ENCODE results near the gene KDM7A.
"Not testable (repeated sequence)": the region's sequence is repeated elsewhere in the genome, so short reads cannot be mapped to it uniquely, and the experiment has no call there.

The KDM7A gene

GRCh38 chr7:140211698-140212097 is 34.9 kb upstream of the KDM7A start:
- Histone ChIP-seq H3K27me3 (ENCODE audit: insufficient read depth, low read length) (peaks cover 37% of the 10 kb centered on the region), H3K4me3 (ENCODE audit: low read length) (no peak overlapping the region), H3K36me3 (ENCODE audit: insufficient read depth, low read length) (no peaks in the 10 kb centered on the region), H2AFZ (ENCODE audit: low read depth, low read length) (no peak overlapping the region), H3K9me3 (ENCODE audit: low read length) (no peaks in the 10 kb centered on the region), H3K4me1 (ENCODE audit: insufficient read depth, low read length) (no peaks in the 10 kb centered on the region)

GRCh38 chr7:140209866-140210609 is 33.3 kb upstream of the KDM7A start:
- no peak overlapping the region for H3K4me3 ChIP-seq (ENCODE audit: low read length)
- H2AFZ ChIP-seq (ENCODE audit: low read depth, low read length): no peak overlapping the region
- peaks cover 11% of the 10 kb centered on the region for H3K4me1 ChIP-seq (ENCODE audit: insufficient read depth, low read length)
- no peaks in the 10 kb centered on the region for H3K9me3 ChIP-seq (ENCODE audit: low read length)
- no peaks in the 10 kb centered on the region for H3K36me3 ChIP-seq (ENCODE audit: insufficient read depth, low read length)
- H3K27me3 ChIP-seq (ENCODE audit: insufficient read depth, low read length): peaks cover 33% of the 10 kb centered on the region

GRCh38 chr7:140206616-140207389 is 30.0 kb upstream of the KDM7A start:
- Histone ChIP-seq H3K27me3 (ENCODE audit: insufficient read depth, low read length) (peaks cover 36% of the 10 kb centered on the region), H3K36me3 (ENCODE audit: insufficient read depth, low read length) (no peaks in the 10 kb centered on the region), H3K4me1 (ENCODE audit: insufficient read depth, low read length) (peaks cover 12% of the 10 kb centered on the region), H2AFZ (ENCODE audit: low read depth, low read length) (no peak overlapping the region), H3K9me3 (ENCODE audit: low read length) (peaks cover 1% of the 10 kb centered on the region), H3K4me3 (ENCODE audit: low read length) (no peak overlapping the region)

- H3K27me3 ChIP-seq (ENCODE audit: insufficient read depth, low read length): peaks cover 40% of the 10 kb centered on the region
- H3K36me3 ChIP-seq (ENCODE audit: insufficient read depth, low read length): no peaks in the 10 kb centered on the region
- H3K4me1 ChIP-seq (ENCODE audit: insufficient read depth, low read length): peaks cover 12% of the 10 kb centered on the region
- no peak overlapping the region for H3K4me3 ChIP-seq (ENCODE audit: low read length)
- no peak overlapping the region for H2AFZ ChIP-seq (ENCODE audit: low read depth, low read length)
- H3K9me3 ChIP-seq (ENCODE audit: low read length): peaks cover 4% of the 10 kb centered on the region
These were observed 28.8 kb upstream of the KDM7A start for GRCh38 chr7:140205600-140205999.

GRCh38 chr7:140203556-140203955 is 26.8 kb upstream of the KDM7A start:
- Histone ChIP-seq H3K36me3 (ENCODE audit: insufficient read depth, low read length) (no peaks in the 10 kb centered on the region), H2AFZ (ENCODE audit: low read depth, low read length) (no peak overlapping the region), H3K4me1 (ENCODE audit: insufficient read depth, low read length) (peaks cover 12% of the 10 kb centered on the region), H3K9me3 (ENCODE audit: low read length) (peaks cover 4% of the 10 kb centered on the region), H3K4me3 (ENCODE audit: low read length) (no peak overlapping the region), H3K27me3 (ENCODE audit: insufficient read depth, low read length) (peaks cover 29% of the 10 kb centered on the region)

DNA sequence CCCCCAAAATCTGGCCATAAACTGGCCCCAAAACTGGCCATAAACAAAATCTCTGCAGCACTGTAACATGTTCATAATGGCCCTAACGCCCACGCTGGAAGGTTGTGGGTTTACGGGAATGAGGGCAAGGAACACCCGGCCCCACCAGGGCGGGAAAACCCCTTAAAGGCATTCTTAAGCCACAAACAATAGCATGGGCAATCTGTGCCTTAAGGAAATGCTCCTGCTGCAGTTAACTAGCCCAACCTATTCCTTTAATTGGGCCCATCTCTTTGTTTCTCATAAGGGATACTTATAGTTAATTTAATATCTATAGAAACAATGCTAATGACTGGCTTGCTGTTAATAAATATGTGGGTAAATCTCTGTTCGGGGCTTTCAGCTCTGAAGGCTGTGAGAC is 26.2 kb upstream of the KDM7A start:
- H3K36me3 ChIP-seq (ENCODE audit: insufficient read depth, low read length); H3K9me3 ChIP-seq (ENCODE audit: low read length); H3K4me3 ChIP-seq (ENCODE audit: low read length); H2AFZ ChIP-seq (ENCODE audit: low read depth, low read length): not testable (repeated sequence)
- Histone ChIP-seq H3K4me1 (ENCODE audit: insufficient read depth, low read length) (peaks cover 12% of the 10 kb centered on the region), H3K27me3 (ENCODE audit: insufficient read depth, low read length) (peaks cover 30% of the 10 kb centered on the region)

GRCh38 chr7:140201393-140201792 is 24.6 kb upstream of the KDM7A start:
- Histone ChIP-seq H2AFZ (ENCODE audit: low read depth, low read length) (no peak overlapping the region), H3K9me3 (ENCODE audit: low read length) (peaks cover 6% of the 10 kb centered on the region), H3K36me3 (ENCODE audit: insufficient read depth, low read length) (no peaks in the 10 kb centered on the region), H3K4me3 (ENCODE audit: low read length) (no peak overlapping the region), H3K27me3 (ENCODE audit: insufficient read depth, low read length) (peaks cover 23% of the 10 kb centered on the region), H3K4me1 (ENCODE audit: insufficient read depth, low read length) (peaks cover 12% of the 10 kb centered on the region)

GRCh38 chr7:140200061-140200989 is 23.5 kb upstream of the KDM7A start:
- Histone ChIP-seq H3K27me3 (ENCODE audit: insufficient read depth, low read length) (peaks cover 23% of the 10 kb centered on the region), H3K9me3 (ENCODE audit: low read length) (peaks cover 6% of the 10 kb centered on the region), H3K4me1 (ENCODE audit: insufficient read depth, low read length) (peaks cover 4% of the 10 kb centered on the region), H2AFZ (ENCODE audit: low read depth, low read length) (no peak overlapping the region), H3K4me3 (ENCODE audit: low read length) (no peak overlapping the region), H3K36me3 (ENCODE audit: insufficient read depth, low read length) (no peaks in the 10 kb centered on the region)

DNA sequence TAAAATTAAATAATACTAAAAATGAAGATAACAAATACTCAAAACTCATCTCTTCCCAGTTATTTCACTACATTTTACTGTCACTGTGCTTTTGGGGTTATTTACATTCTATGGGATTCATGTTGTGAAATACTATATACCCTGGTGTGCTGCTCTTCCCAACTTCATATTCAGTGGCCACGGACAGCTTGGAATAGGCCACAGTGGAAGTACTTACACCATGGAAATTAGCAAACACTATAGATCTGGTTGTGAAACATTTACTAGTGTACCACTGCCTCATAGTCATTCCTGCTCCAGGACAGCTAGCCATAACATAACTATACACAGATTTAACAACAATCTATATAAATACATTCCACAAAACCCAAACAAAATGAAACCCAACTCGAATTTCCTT is 21.2 kb upstream of the KDM7A start:
- Histone ChIP-seq H3K4me1 (ENCODE audit: insufficient read depth, low read length) (no peaks in the 10 kb centered on the region), H3K4me3 (ENCODE audit: low read length) (no peak overlapping the region), H3K36me3 (ENCODE audit: insufficient read depth, low read length) (no peaks in the 10 kb centered on the region), H2AFZ (ENCODE audit: low read depth, low read length) (no peak overlapping the region), H3K9me3 (ENCODE audit: low read length) (peaks cover 5% of the 10 kb centered on the region), H3K27me3 (ENCODE audit: insufficient read depth, low read length) (peaks cover 23% of the 10 kb centered on the region)

GRCh38 chr7:140197218-140197890 is 20.6 kb upstream of the KDM7A start:
- Histone ChIP-seq H3K4me1 (ENCODE audit: insufficient read depth, low read length) (no peaks in the 10 kb centered on the region), H3K27me3 (ENCODE audit: insufficient read depth, low read length) (peaks cover 20% of the 10 kb centered on the region), H3K36me3 (ENCODE audit: insufficient read depth, low read length) (no peaks in the 10 kb centered on the region), H3K4me3 (ENCODE audit: low read length) (no peak overlapping the region), H2AFZ (ENCODE audit: low read depth, low read length) (no peak overlapping the region), H3K9me3 (ENCODE audit: low read length) (peaks cover 5% of the 10 kb centered on the region)

DNA sequence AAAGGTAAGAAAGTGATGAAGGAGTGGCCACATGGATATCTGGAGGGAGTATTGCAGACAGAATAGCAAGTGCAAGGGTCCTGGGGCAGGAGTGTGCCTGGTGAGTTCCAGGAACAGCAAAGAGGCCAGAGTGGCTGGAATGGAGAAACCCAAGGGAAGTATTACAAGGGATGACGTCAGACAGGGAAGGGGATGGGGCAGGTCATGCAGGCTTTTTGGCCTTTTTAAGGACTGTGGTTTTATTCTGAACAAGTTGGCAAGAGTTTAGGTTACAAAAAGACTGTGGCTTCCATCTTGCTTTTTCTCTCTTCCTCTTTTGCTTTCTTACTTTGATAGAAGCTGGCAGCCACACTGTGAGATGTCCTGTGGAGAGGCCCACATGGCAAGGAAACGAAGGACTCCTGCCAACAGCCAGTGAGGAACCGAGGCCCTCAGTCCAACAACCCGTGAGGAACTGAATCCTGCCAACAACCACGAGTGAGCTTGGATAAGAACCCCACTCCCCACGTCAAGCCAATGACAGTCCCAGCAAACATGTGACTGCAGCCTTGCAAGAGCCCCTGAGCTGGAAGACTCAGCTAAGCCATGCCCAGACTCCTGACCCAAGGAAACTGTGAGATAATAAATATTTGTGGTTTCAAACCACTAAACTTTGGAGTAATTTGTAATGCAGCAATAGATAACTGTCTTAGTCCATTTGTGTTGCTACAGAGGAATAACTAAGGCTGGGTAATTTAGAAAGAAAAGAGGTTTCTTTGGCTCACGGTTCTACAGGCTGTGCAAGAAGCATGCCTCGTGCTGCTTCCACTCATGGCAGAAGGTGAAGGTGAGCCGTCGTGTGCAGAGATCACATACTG is 19.8 kb upstream of the KDM7A start:
- H3K4me3 ChIP-seq (ENCODE audit: low read length): no peak overlapping the region
- H3K36me3 ChIP-seq (ENCODE audit: insufficient read depth, low read length): no peaks in the 10 kb centered on the region
- no peaks in the 10 kb centered on the region for H3K4me1 ChIP-seq (ENCODE audit: insufficient read depth, low read length)
- peaks cover 19% of the 10 kb centered on the region for H3K27me3 ChIP-seq (ENCODE audit: insufficient read depth, low read length)
- peaks cover 5% of the 10 kb centered on the region for H3K9me3 ChIP-seq (ENCODE audit: low read length)
- H2AFZ ChIP-seq (ENCODE audit: low read depth, low read length): no peak overlapping the region

DNA sequence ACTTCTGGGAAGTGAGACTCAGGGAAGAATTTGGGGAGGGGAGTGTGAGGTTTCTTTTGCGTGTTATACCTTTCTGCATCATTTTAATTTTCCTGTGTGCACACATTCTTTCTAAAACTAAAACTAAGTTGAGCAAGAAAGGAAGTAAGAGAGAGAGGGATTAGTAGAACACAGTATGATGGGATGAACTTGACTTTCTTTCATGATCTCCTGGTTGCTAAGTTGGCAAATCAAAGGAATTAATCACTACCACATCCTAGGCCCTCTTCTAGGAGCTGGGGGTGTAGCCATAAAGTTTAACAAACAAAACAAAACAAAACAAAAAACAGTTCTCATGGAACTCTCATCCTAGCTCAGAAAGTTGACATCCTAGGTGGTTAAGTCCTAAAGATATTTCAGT is 19.1 kb upstream of the KDM7A start:
- H3K9me3 ChIP-seq (ENCODE audit: low read length): peaks cover 2% of the 10 kb centered on the region

More for the DNA sequence above, 19.1 kb upstream of the KDM7A start:
- Histone ChIP-seq H3K4me3 (ENCODE audit: low read length) (no peak overlapping the region), H3K27me3 (ENCODE audit: insufficient read depth, low read length) (peaks cover 13% of the 10 kb centered on the region), H2AFZ (ENCODE audit: low read depth, low read length) (no peak overlapping the region), H3K36me3 (ENCODE audit: insufficient read depth, low read length) (no peaks in the 10 kb centered on the region), H3K4me1 (ENCODE audit: insufficient read depth, low read length) (no peaks in the 10 kb centered on the region)

All from neuron (in vitro differentiated cells).